22Rv1 (cell line): ENCODE measurements around the gene ZBTB14.

Experiments used
- CTCF ChIP-seq: fragments of 450-650 bp; IDR thresholded peaks from 2 replicates; pipeline ENCODE4 v1.5.1; 2017; ENCODE audit warnings: mild to moderate bottlenecking
- ZFX ChIP-seq: fragments of 450-650 bp; IDR thresholded peaks from 2 replicates; pipeline ENCODE4 v1.6.1; 2017; ENCODE audit warnings: antibody characterized with exemption, borderline replicate concordance

GRCh38 chr18:5296706-5297320 lies 1.3 kb upstream of the ZBTB14 start:
- no peak for TF ChIP-seq CTCF
- no peak for TF ChIP-seq ZFX
